ENCODE results near the gene NTS. TPM values are rescaled to one million over a fixed set of nuclear protein-coding genes. Genes with fewer than 3 reads are reported as not detected.

Gene NTS
- total and polyA plus RNA-seq, 11 donors, result 0.07 to 0.79 (median 0.46) TPM; not detected in 7

DNA sequence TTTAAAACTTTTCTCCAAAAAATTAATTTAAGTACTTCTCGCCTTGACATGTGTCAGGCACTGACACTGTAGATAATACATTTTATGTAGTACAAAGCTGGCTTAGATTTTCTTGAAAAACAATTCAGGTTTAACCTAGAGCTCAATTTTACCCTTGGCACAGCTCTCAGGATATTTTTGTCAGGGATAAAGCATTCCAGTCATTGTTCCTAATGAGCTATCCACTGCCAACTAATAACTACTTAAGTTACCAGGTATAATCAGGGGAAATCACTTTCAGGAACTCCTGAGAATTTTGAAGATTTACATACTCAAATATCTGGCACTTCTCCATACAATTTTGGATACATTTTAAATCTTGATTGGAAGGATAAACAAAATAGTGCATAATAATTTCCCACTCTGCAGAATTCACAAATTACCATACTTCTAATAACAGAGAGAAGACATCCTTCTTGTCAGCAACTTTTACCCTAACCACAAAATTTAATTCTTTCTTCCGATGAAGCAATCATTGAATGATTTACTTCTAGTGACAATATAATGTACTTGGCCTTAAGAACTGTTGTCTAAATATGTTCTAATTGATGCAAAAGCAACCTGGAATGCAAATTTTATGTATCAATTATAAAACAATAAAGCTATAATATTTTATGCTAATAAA lies 42.6 kb upstream of the NTS start:
- Histone ChIP-seq H3K36me3 (no peaks in the 10 kb centered on the region), H3K9me3 (no peaks in the 10 kb centered on the region), H3K4me1 (peaks cover 0 to 34% (median 14%) of the 10 kb centered on the region in 12 donors), H3K4me3 (peak overlapping the region in 4 of 12 donors; percentile 4 to 76 (median 46)), H3K27me3 (no peaks in the 10 kb centered on the region), H3K27ac (peak overlapping the region in 4 of 12 donors; percentile 10 to 36 (median 25))
- DNase-seq (no peak), ATAC-seq (no peak)
- WGBS, 4 donors, result 56 to 71% (median 63%) methylated on average over 2 of the region's 2 CpGs
- TF ChIP-seq CTCF (IDR thresholded peaks at IDR 0.05) (no peak), POLR2A (IDR thresholded peaks at IDR 0.05) (no peak)
- intact Hi-C loops (cut with DNase I), result loop anchor here in 1 of 10 donors (10.0 kb wide), 1 partner anchor 117 kb away; no protein-coding TSS in a partner anchor

DNA sequence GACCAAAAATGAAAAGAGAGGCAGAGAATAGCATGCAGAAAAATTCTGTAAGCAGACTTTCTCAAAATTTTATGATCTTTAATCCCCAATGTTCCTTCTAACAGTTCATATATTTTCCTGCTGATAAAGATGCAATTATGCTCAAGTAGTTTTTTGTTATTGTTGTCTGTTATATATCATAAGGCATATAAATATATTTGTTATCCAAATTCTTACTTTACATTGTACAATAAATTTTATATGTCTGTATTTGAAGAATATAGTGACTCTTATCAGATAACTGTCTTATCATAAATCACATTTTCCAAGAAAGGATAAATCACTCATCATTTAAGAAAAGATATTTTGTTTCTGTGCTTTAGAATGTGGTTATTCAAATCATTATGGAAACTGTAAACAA lies 40.5 kb upstream of the NTS start:
- Histone ChIP-seq H3K27me3 (no peaks in the 10 kb centered on the region), H3K9me3 (no peaks in the 10 kb centered on the region), H3K4me1 (peaks cover 0 to 39% (median 14%) of the 10 kb centered on the region in 12 donors), H3K36me3 (no peaks in the 10 kb centered on the region), H3K4me3 (peak overlapping the region in 9 of 12 donors; percentile 55 to 76 (median 66)), H3K27ac (no peak overlapping the region)
- intact Hi-C loops (cut with DNase I), result loop anchor here in 1 of 10 donors (10.0 kb wide), 1 partner anchor 119 kb away; no protein-coding TSS in a partner anchor
- DNase-seq (no peak), ATAC-seq (no peak)
- TF ChIP-seq POLR2A (IDR thresholded peaks at IDR 0.05) (no peak), CTCF (IDR thresholded peaks at IDR 0.05) (no peak)

DNA sequence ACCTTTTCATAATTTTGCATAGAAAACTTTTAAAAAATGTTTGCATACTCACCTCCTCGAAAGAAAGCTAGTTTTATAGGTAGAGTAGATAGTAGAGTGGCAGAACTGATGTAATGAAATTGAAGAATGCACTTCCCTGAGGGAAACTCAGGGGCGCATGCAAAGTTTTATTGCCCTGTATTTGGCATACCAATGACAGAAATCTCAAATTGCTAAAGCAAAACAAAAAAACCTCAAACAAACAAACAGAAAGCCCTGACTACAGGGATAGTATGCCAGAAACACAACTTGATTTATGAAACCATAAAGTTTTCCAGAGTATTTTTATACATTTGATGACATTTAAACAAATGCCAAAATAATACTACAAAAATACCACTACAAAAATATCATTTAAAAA lies 39.7 kb upstream of the NTS start:
- peak overlapping the region in 11 of 12 donors; percentile 43 to 76 (median 64) for H3K4me3 ChIP-seq
- 22 to 35% (median 24%) methylated on average over 2 of the region's 2 CpGs for WGBS, 4 donors
- H3K9me3 ChIP-seq, result no peaks in the 10 kb centered on the region
- no peak for DNase-seq
- no peaks in the 10 kb centered on the region for H3K36me3 ChIP-seq
- peak overlapping the region in 9 of 12 donors; percentile 78 to 88 (median 83) for H3K27ac ChIP-seq
- no peaks in the 10 kb centered on the region for H3K27me3 ChIP-seq
- peaks cover 0 to 39% (median 14%) of the 10 kb centered on the region in 12 donors for H3K4me1 ChIP-seq
- intact Hi-C loops (cut with DNase I), result loop anchor here in 1 of 10 donors (10.0 kb wide), 1 partner anchor 120 kb away; no protein-coding TSS in a partner anchor
- TF ChIP-seq CTCF (IDR thresholded peaks at IDR 0.05), result no peak
- TF ChIP-seq POLR2A (IDR thresholded peaks at IDR 0.05), result no peak
- no peak for ATAC-seq

DNA sequence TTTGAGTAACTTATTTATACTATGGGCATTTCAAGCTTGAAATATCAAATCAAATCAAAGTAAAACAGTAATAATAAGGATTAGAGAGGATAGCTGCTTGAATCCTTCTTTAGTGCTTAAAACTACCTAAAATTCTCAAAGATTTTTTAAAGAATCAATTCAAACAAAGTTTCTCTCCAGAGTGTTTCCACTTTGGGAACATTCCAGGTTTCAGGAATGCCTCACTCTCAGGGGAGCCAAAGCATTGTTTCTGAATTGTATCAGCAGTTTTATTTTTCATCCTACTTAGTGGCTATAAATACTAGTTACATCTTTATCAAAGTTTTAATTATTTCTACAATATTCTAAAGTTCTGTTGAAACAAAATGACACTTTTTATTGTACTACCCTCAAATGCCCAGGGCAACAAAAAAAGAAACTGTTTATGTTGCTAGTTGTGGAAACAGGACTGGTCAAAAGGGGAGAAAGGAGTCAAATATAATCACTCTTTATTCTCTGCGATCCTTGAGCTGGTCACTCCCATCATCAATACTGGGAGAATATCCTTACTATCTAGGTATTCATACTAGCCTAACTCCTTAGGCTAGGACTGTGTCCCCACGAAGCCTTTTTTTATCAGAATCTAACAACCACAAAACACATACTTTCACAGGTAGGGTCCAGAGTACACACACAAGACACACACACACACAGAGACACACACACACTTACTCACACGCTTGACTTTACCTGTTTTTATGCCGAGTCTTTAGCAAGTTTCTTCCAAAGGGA lies 38.5 kb upstream of the NTS start:
- H3K27ac ChIP-seq, result peak overlapping the region; percentile 58 to 88 (median 82)
- TF ChIP-seq CTCF (IDR thresholded peaks at IDR 0.05) (no peak), POLR2A (IDR thresholded peaks at IDR 0.05) (no peak)
- H3K36me3 ChIP-seq, result no peaks in the 10 kb centered on the region
- DNase-seq (no peak), ATAC-seq (peak; percentile 31 to 83 (median 66))
- no peaks in the 10 kb centered on the region for H3K9me3 ChIP-seq
- H3K4me1 ChIP-seq, result peaks cover 0 to 39% (median 13%) of the 10 kb centered on the region in 12 donors
- H3K4me3 ChIP-seq, result peak overlapping the region; percentile 30 to 76 (median 63)
- intact Hi-C loops (cut with DNase I), result loop anchor here in 1 of 10 donors (10.0 kb wide), 1 partner anchor 121 kb away; no protein-coding TSS in a partner anchor
- WGBS, 4 donors, result 3 to 9% (median 4%) methylated on average over 4 of the region's 4 CpGs
- H3K27me3 ChIP-seq, result no peaks in the 10 kb centered on the region
